Aorta (tissue), 5 donors: ENCODE data around the gene CD248. TPM values are rescaled to one million over a fixed set of nuclear protein-coding genes. Genes with fewer than 3 reads are reported as not detected.
A peak's percentile ranks its signal among the peaks of the same experiment; 100 is the strongest.

Source experiments
- ATAC-seq: fragments of 200-7000 bp; cut with Tn5 transposase; one replicate; pipeline ENCODE4 v1.9.1; 2022; ENCODE audit warnings: moderate library complexity; ENCODE audit not compliant: low FRiP score
- DNase-seq, 2 donors: peaks; one replicate each; pipeline ENCODE4 v3.0.0-alpha.2; 2020
- H3K27ac ChIP-seq, 2 donors: one replicate each; pipeline ENCODE4 v1.5.1; 2013; ENCODE audit warnings: low read length in 2 of 2, mild to moderate bottlenecking in 2 of 2, moderate library complexity in 2 of 2, control low read depth in 1 of 2, inconsistent platforms in 1 of 2, low read depth in 1 of 2
- H3K27me3 ChIP-seq, 2 donors: one replicate each; pipeline ENCODE4 v1.6.1; 2013; ENCODE audit warnings: control low read depth in 1 of 2, low read length in 1 of 2, mild to moderate bottlenecking in 1 of 2, moderate library complexity in 1 of 2; ENCODE audit not compliant: insufficient read depth in 2 of 2, control insufficient read depth in 1 of 2
- H3K36me3 ChIP-seq, 2 donors: one replicate each; pipeline ENCODE4 v1.6.1; 2013; ENCODE audit warnings: control low read depth in 1 of 2, low read length in 1 of 2, mild to moderate bottlenecking in 1 of 2; ENCODE audit not compliant: insufficient read depth in 2 of 2, control insufficient read depth in 1 of 2
- H3K4me1 ChIP-seq, 2 donors: one replicate each; pipeline ENCODE4 v1.6.1; 2013; ENCODE audit warnings: low read length in 2 of 2, control low read depth in 1 of 2, mild to moderate bottlenecking in 1 of 2, moderate library complexity in 1 of 2; ENCODE audit not compliant: insufficient read depth in 2 of 2, control insufficient read depth in 1 of 2
- H3K4me3 ChIP-seq, 2 donors: one replicate each; pipeline ENCODE4 v1.5.1; 2013; ENCODE audit warnings: low read length in 2 of 2, control low read depth in 1 of 2, mild to moderate bottlenecking in 1 of 2
- H3K9me3 ChIP-seq: one replicate; pipeline ENCODE4 v1.6.1; 2013; ENCODE audit warnings: mild to moderate bottlenecking, low read length; ENCODE audit not compliant: control insufficient read depth
- WGBS, 2 donors: extraction: QIAGEN DNeasy Blood & Tissue Kit; methylation state at CpG; one replicate each; pipeline ENCODE4 v1.1.7; 2013; 5-methylcytosine and 5-hydroxymethylcytosine counted together
- intact Hi-C, 2 donors: fragments of 100-400 bp; cut with DNase I; formaldehyde crosslinking; loops; one replicate each; pipeline versions ENCODE4 v1.14.2 to v1.15.0; 2022
- polyA plus RNA-seq, 2 donors: library from polyadenylated mRNA; stranded (reverse); fragments of 200-250 nt; gene quantifications; one replicate each; pipeline ENCODE4 v1.2.3, GENCODE V29; 2013
- total RNA-seq, 2 donors: library from RNA; stranded (reverse); fragmentation: NEBNext Ultra II Directional; extraction: Animal tissue kit (Norgen Biotek cat#: 25700); gene quantifications; one replicate each; pipeline ENCODE4 v1.2.1, GENCODE V29; 2021
- donor health status: healthy with polysubstance abuse.
- donor health status: Bipolar disorder and iron deficiency.
- donor health status: DM: no; HTN: no; CAD: no.
- donor health status: DM: no; HTN: no; CAD: no.
- donor health status: DM: yes; HTN: yes; CAD: no.

CD248 gene
- total and polyA plus RNA-seq, 4 donors: 3.1 to 118 (median 22.9) TPM

DNA sequence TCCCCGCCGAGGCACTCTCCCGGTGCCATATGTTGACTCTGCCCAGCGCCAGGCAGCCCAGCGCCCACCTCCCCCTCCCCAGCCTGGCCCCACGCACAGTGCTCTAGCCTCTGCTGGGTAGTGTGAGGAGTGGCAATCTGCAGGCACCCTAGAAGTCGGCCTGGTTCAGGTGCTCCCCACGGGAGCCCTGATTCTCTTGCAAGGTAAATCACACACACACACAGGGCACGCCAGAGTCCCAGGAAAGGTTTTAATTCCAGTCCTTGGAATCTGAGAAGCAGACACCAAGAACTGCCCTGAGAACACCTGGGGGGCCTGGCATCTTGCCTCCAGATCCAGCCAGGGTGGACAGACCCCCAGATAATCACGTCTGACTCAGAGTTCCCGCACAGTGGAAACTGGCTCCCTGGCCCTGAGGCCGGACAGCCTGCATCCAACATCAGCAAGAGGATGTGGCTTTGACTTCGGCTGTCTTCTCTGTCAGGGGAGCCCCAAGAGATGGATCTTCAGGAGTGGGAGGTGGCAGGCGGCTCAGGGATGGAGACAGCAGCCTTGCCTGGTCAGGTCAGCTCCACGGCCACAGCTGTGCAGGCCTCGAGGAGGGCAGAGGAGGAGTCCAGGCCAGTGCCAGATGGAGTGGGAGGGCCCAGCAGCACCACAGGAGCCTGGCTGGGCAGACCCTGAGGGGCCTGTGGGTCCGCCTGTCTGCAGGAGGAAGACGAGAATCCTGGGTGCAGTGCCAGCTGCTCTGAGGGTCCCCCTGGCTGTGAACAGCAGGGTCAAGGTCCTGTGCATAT, 20.5 kb upstream of the CD248 start:
- ATAC-seq: no peak
- Histone ChIP-seq H3K4me3 (no peak overlapping the region), H3K9me3 (no peaks in the 10 kb centered on the region), H3K36me3 (peaks cover 0 to 8% of the 10 kb centered on the region in 2 donors), H3K4me1 (no peaks in the 10 kb centered on the region), H3K27me3 (no peaks in the 10 kb centered on the region), H3K27ac (no peak overlapping the region)
- 50 to 59% methylated on average over 18 of the region's 18 CpGs for WGBS, 2 donors
- DNase-seq: peak; percentile 48 to 71
- intact Hi-C loops: no loop called here

DNA sequence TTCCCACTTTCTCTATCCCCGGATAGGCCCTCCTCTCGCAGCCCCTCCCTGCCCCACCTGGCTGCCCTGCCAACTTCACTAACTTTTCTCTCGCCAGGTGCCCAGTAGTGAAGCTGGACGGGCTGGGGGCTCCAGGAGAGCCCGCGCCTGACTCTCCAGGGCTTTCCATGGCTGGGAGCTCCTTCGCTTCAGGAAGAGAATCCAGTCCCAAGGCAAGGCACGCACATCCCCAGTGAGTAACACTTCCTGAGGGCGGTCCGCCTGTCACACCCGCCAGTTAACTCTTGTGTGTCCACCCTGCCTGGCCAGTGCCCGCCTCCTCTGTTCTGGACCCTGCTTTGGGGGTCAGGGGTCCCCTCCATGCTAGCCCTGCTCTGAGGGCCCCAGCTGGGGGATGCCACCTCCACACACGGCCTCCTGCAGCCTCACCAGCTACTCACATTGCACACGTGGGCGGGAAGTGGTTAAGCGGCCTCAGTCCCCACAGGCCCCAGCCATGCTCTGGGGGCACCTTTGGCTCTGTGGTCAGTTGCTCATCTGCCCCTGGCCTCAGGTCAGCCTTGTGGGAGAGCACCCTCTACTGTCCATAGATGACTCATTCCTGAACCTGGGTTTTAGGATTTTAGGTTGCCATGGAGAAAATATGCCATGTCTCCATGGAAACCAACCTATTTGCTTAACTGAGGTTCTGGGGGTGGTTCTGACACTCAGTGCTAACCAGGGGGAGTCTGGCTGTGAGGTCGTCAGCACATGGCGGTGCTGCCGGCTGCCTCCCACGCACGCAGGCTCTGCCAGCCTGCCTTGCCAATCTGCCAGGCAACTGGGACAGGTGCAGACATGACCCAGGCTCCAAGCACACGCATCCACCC, 19.6 kb upstream of the CD248 start, which contains the start of gene RIN1:
RIN1 (minus strand) TSS at position 201 of the 869 bp plus-strand sequence; CDS start at position 169, 32 bp downstream.
- WGBS, 2 donors: 4% methylated on average over 21 to 22 of the region's 22 CpGs
- ATAC-seq: peak; percentile 69
- H3K27ac ChIP-seq: peak within 1 kb of the TSS in 1 of 2 donors; percentile 12
- DNase-seq: peak; percentile 85 to 88
- H3K4me3 ChIP-seq: peak within 1 kb of the TSS; percentile 19 to 50
- intact Hi-C loops: no loop called here
- H3K27me3 ChIP-seq: no peaks in the 10 kb centered on the region
- H3K9me3 ChIP-seq: no peaks in the 10 kb centered on the region
- peaks cover 0 to 6% of the 10 kb centered on the region in 2 donors for H3K36me3 ChIP-seq
- no peaks in the 10 kb centered on the region for H3K4me1 ChIP-seq

DNA sequence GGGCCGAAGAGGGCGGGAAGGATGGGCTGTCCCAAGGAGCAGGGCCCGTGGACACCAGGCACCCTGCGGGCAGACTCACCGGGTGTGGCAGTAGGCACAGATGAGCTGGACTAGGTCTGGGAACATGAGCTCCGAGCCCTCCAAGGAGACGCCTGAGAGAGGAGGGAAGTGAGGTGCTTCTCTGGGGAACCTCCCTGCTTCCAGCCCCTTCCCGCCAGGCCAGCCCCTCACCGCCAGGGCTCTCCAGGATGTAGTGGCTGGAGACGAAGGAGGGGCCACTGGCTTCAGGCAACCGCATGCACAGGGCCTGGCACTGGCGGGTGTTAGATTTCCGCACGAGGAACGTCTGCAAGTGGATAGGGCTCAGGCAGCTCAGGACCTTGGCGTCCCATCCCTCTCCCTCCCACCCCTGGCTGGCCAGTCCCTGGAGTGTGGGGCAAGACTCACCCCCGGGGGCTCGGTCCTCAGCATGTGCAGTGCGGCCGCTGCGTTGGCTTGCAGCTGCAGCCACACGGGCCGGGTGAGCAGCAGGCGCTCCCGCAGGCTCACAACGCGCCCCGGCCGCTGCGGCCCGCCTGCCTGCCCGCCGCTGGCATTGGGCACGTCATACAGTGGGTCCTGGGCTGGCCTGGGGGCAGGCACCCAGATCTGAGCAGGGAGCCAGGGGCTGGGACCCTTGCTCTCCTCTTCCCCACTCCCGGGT, 18.8 kb upstream of the CD248 start:
- DNase-seq: peak; percentile 69 to 79
- Histone ChIP-seq H3K36me3 (peaks cover 0 to 4% of the 10 kb centered on the region in 2 donors), H3K4me3 (peak overlapping the region; percentile 19 to 50), H3K27me3 (no peaks in the 10 kb centered on the region), H3K4me1 (no peaks in the 10 kb centered on the region), H3K27ac (peak overlapping the region in 1 of 2 donors; percentile 12), H3K9me3 (no peaks in the 10 kb centered on the region)
- 10 to 12% methylated on average over 35 of the region's 35 CpGs for WGBS, 2 donors
- ATAC-seq: peak; percentile 10
- intact Hi-C loops: no loop called here

DNA sequence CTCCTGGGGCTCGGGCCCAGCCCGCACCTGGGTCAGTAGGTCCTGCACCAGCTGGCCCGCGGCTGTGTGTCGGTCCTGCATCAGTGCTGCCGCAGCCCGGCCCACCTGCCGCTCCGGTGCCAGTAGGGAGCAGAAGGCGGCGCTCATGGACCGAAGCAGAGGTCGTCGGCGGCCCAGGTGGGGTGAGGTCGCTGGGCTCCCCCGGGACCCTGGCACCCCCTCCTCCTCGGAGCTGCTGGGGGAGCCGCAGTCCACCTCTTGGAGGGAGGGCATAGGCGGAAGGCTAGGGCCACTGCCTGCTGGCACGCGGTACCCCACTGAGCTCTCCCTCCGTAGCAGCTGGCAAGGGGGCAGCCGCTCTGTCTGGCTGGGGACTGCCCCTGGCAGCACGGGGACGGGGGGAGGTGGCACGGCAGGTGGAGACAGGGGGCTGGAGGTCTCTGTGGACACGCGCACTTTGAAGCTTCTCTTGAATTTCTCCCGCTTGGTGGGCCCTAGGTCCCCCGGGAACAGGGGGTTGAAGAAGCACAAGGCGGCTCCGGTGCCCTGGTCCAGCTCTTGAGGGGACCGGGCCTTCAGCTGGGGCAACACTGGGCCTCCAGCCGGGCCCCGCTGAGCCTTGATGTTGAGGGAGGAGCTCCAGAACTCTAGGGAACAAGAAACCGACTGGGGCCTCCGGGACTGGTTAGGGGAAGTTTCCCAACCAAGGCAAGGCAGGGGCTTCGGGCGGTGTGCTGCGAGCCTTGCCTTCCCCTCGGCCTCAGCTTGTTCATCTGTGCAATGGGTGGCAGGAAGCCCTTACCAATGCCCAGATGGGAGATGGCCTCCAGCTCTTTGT, 18.0 kb upstream of the CD248 start:
- Histone ChIP-seq H3K36me3 (peaks cover 0 to 3% of the 10 kb centered on the region in 2 donors), H3K27ac (no peak overlapping the region), H3K4me1 (no peaks in the 10 kb centered on the region), H3K9me3 (no peaks in the 10 kb centered on the region), H3K27me3 (no peaks in the 10 kb centered on the region), H3K4me3 (no peak overlapping the region)
- peak in 1 of 2 donors; percentile 76 for DNase-seq
- intact Hi-C loops: no loop called here
- no peak for ATAC-seq
- 82% methylated on average over 41 to 42 of the region's 42 CpGs for WGBS, 2 donors

DNA sequence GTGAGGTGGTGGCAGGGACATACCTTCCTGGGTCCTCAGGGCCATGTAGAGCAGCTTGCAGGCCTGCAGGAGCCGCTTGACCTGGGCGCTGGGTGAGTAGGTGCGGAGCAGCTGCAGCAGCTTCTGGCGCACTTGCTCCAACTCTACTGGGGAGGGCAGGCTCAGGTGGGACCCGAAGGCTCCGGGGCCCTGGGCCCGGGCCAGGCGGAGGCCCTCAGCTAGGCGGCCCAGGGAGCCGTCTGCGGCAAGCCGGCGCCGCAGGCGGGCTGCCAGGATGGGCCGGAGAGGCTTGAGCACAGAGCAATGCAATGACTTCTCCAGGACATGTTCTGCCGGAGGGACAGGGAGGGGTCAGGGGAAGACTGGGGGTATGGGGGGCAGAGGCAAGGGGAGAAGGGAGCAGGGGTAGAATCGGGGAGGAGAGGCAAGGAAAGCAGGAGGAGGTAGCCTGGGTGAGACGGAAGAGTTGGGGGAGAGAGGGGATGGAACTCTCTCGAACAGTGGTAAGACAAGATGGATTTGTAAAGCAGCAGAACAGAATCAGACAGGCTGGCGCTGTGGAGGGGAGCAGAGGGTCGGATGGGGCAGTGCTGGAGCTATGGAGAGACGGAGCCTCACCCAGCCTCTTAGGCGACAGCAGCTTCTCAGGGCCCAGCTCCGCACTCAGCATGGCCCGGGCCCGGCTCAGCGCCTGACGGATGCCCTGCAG, 17.2 kb upstream of the CD248 start:
- ATAC-seq: no peak
- intact Hi-C loops: no loop called here
- H3K36me3 ChIP-seq: peaks cover 0 to under 1% of the 10 kb centered on the region in 2 donors

DNA sequence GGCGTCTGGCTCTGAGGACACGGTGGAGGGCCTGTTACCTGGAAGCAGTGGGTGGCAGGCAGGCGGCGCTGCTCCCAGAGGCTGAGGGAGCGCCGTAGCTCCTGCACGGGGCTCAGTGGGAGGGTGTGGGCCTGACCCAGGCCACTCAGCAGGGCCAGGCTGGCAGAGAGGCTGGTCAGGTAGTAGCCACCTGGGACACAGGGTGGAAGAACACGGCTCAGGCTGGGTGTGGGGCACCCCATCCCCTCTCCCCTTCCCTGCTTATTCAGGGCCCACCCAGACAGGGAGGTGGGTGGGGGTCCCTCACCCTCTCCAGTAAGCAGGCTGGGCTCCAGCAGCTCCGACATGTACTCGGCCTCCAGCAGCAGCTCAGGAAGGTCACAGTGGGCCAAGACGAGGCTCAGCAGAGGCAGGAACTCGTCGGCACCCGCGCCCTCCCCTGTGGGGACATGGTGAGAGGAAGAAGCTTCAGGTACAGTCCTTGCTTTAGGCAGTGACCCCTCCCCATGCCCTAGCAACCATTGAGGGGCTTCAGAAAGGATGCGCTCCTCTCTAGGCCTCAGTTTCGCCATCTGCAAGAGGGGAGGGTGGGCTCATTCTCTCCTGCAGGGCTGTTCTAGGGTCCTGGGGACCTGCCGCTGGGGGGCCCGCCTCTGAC, 16.5 kb upstream of the CD248 start:
- Histone ChIP-seq H3K36me3 (no peaks in the 10 kb centered on the region), H3K27me3 (no peaks in the 10 kb centered on the region), H3K27ac (no peak overlapping the region), H3K4me3 (no peak overlapping the region), H3K4me1 (no peaks in the 10 kb centered on the region), H3K9me3 (no peaks in the 10 kb centered on the region)
- ATAC-seq: no peak
- WGBS, 2 donors: 91 to 96% methylated on average over 19 of the region's 19 CpGs
- peak in 1 of 2 donors; percentile 73 for DNase-seq
- intact Hi-C loops: no loop called here

More for the DNA sequence above, 17.2 kb upstream of the CD248 start:
- Histone ChIP-seq H3K4me1 (no peaks in the 10 kb centered on the region), H3K9me3 (no peaks in the 10 kb centered on the region), H3K27ac (no peak overlapping the region), H3K4me3 (no peak overlapping the region), H3K27me3 (no peaks in the 10 kb centered on the region)
- 89 to 95% methylated on average over 25 to 29 of the region's 29 CpGs for WGBS, 2 donors
- peak in 1 of 2 donors; percentile 44 for DNase-seq
